Testis (tissue), 3 donors: ENCODE results near the gene SKIC2. TPM values are rescaled to one million over a fixed set of nuclear protein-coding genes. Genes with fewer than 3 reads are reported as not detected.

Source experiments
- DNase-seq: peaks from one replicate; pipeline ENCODE4 v3.0.0-alpha.2; 2019
- H3K27ac ChIP-seq, 2 donors: fragments of 200-600 bp; sonication (generic); one replicate each; pipeline ENCODE4 v1.5.1; 2019
- H3K27me3 ChIP-seq: fragments of 200-600 bp; sonication (generic); one replicate; pipeline ENCODE4 v1.5.1; 2019
- H3K36me3 ChIP-seq: fragments of 200-600 bp; sonication (generic); one replicate; pipeline ENCODE4 v1.5.1; 2017; ENCODE audit warnings: low read depth; ENCODE audit errors: missing control alignments
- H3K4me1 ChIP-seq: fragments of 200-600 bp; sonication (generic); one replicate; pipeline ENCODE4 v1.5.1; 2019
- H3K4me3 ChIP-seq, 2 donors: fragments of 200-600 bp; sonication (generic); one replicate each; pipeline ENCODE4 v1.5.1; 2017 to 2019
- H3K9me3 ChIP-seq: fragments of 200-600 bp; sonication (generic); one replicate; pipeline ENCODE4 v1.5.1; 2017
- POLR2A ChIP-seq: fragments of 450-650 bp; IDR thresholded peaks from one replicate; pipeline ENCODE4 v1.6.1; 2017; ENCODE audit warnings: antibody characterized with exemption, mild to moderate bottlenecking, moderate library complexity
- WGBS, 2 donors: methylation state at CpG; one replicate each; pipeline ENCODE4 v1.1.5; 2018; 5-methylcytosine and 5-hydroxymethylcytosine counted together
- intact Hi-C: fragments of 100-400 bp; cut with DNase I; formaldehyde crosslinking; loops from one replicate; pipeline ENCODE4 v1.15.1; 2023; ENCODE audit warnings: low total_unique reads
- polyA plus RNA-seq: library from polyadenylated mRNA; stranded (reverse); fragments of 350-450 nt; fragmentation: Illumina TruSeq; extraction: RNeasy Lipid Tissue Mini Kit (QIAGEN cat#74804); gene quantifications from one replicate; pipeline ENCODE4 v1.2.3, GENCODE V29; 2014; ENCODE audit warnings: low read depth, low replicate concordance; ENCODE audit not compliant: insufficient read depth
- total RNA-seq, 2 donors: library from RNA; depleted of rRNA; stranded (reverse); fragments of >200 nt; gene quantifications; one replicate each; pipeline ENCODE4 v1.2.3, GENCODE V29; 2016
- TF ChIP-seq, protein P1 (sequence below), 3 experiments: fragments of 450-650 bp in 2 of 3; fragments of 200-600 bp in 1 of 3; sonication (generic) in 1 of 3; IDR thresholded peaks; one replicate each; pipeline ENCODE4 v1.5.1; 2016 to 2019; ENCODE audit warnings: antibody characterized with exemption in 3 of 3, mild to moderate bottlenecking in 2 of 3, moderate library complexity in 1 of 3

SKIC2 gene
- total and polyA plus RNA-seq, 3 donors from 2014 or later: 39.6 to 73.0 (median 59.2) TPM

DNA sequence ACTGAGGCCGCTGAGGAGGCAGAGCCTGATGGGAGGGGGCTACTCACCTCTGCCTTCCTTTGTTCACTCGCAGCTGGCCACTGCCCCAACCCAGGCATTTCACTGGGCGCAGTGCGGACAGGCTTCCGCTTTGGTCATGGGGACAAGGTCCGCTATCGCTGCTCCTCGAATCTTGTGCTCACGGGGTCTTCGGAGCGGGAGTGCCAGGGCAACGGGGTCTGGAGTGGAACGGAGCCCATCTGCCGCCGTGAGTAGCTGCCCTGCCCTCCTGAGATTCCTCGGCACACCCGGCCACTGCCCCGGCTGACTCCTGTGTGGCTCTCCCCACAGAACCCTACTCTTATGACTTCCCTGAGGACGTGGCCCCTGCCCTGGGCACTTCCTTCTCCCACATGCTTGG lies 25.4 kb upstream of the SKIC2 start:
- intact Hi-C loops: no loop called here
- DNase-seq: no peak
- H3K9me3 ChIP-seq: no peaks in the 10 kb centered on the region
- H3K27ac ChIP-seq: no peak overlapping the region
- 73 to 87% methylated on average over 5 to 19 of the region's 19 CpGs for WGBS, 2 donors
- TF ChIP-seq, protein P1, sequence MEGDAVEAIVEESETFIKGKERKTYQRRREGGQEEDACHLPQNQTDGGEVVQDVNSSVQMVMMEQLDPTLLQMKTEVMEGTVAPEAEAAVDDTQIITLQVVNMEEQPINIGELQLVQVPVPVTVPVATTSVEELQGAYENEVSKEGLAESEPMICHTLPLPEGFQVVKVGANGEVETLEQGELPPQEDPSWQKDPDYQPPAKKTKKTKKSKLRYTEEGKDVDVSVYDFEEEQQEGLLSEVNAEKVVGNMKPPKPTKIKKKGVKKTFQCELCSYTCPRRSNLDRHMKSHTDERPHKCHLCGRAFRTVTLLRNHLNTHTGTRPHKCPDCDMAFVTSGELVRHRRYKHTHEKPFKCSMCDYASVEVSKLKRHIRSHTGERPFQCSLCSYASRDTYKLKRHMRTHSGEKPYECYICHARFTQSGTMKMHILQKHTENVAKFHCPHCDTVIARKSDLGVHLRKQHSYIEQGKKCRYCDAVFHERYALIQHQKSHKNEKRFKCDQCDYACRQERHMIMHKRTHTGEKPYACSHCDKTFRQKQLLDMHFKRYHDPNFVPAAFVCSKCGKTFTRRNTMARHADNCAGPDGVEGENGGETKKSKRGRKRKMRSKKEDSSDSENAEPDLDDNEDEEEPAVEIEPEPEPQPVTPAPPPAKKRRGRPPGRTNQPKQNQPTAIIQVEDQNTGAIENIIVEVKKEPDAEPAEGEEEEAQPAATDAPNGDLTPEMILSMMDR (IDR thresholded peaks at IDR 0.05): no peak
- TF ChIP-seq POLR2A: no peak
- no peak overlapping the region for H3K4me3 ChIP-seq
- no peaks in the 10 kb centered on the region for H3K4me1 ChIP-seq
- no peaks in the 10 kb centered on the region for H3K36me3 ChIP-seq
- no peaks in the 10 kb centered on the region for H3K27me3 ChIP-seq

DNA sequence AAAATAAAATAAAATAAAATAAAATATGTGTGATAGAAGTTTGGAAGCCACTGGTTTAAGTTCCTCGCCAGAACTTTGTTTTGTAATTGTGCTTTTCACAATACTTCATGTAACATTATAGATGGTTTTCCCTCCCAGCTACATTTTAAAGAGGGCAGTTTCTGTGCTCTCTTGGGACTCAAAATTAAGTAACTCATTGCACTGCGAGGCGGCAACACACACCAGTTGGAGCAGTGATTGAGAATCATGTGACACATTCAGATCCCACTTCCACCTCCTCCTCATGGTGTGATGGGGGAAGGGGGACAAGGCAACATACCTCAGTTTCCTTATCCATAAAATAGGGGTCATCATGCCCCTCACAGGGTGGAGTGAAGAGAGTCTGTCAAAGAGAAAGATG lies 24.0 kb upstream of the SKIC2 start:
- intact Hi-C loops: no loop called here
- 84 to 88% methylated on average over 3 of the region's 3 CpGs for WGBS, 2 donors
- DNase-seq: no peak
- H3K27ac ChIP-seq: no peak overlapping the region
- no peaks in the 10 kb centered on the region for H3K27me3 ChIP-seq
- no peaks in the 10 kb centered on the region for H3K9me3 ChIP-seq
- TF ChIP-seq POLR2A: no peak
- TF ChIP-seq, protein P1 (IDR thresholded peaks at IDR 0.05): no peak
- no peaks in the 10 kb centered on the region for H3K4me1 ChIP-seq
- no peak overlapping the region for H3K4me3 ChIP-seq
- H3K36me3 ChIP-seq: no peaks in the 10 kb centered on the region

DNA sequence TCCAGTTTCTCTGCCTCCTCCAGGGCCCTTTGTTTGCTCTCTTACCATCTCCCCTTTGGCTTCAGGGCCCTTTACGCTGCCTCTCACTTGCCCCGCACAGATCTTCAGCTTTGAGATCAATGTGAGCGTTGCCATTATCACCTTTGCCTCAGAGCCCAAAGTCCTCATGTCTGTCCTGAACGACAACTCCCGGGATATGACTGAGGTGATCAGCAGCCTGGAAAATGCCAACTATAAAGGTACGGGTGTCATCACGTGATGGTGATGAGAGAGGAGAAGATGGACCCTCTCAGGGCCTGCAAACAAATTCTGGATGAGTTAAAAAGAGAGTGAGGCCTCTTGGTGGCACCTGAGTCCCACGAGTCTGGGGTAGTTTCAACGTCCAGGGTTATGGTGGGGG lies 23.2 kb upstream of the SKIC2 start:
- no peak for DNase-seq
- Histone ChIP-seq H3K4me1 (peaks cover 5% of the 10 kb centered on the region), H3K4me3 (no peak overlapping the region), H3K27me3 (no peaks in the 10 kb centered on the region), H3K9me3 (no peaks in the 10 kb centered on the region), H3K36me3 (no peaks in the 10 kb centered on the region), H3K27ac (no peak overlapping the region)
- intact Hi-C loops: no loop called here
- 86 to 89% methylated on average over 9 of the region's 9 CpGs for WGBS, 2 donors
- TF ChIP-seq POLR2A: no peak

DNA sequence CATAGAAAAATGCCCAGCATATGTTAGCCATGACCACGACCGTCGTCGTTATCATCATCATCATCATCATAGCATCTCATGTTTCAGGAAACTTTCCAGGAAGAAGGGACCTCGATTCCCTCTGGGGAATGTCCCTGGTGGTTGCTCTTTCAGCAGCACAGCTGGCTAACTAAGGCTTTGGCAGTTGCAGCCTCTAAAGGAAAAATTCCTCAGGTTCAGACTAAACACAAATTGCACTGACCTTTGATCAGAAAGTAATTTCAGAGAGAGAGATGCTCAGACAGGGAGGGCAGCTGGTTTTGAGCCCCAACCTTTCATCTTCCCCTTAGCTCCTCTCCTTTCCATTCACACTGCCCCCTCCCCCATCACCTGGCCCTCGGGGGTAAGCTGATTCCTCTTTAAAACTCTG lies 18.7 kb upstream of the SKIC2 start:
- Histone ChIP-seq H3K9me3 (no peaks in the 10 kb centered on the region), H3K4me1 (peaks cover 11% of the 10 kb centered on the region), H3K36me3 (no peaks in the 10 kb centered on the region), H3K4me3 (no peak overlapping the region), H3K27me3 (no peaks in the 10 kb centered on the region), H3K27ac (no peak overlapping the region)
- 29 to 30% methylated on average over 6 of the region's 6 CpGs for WGBS, 2 donors
- no peak for DNase-seq
- intact Hi-C loops: no loop called here
- TF ChIP-seq POLR2A: no peak
- TF ChIP-seq, protein P1 (IDR thresholded peaks at IDR 0.05): no peak

DNA sequence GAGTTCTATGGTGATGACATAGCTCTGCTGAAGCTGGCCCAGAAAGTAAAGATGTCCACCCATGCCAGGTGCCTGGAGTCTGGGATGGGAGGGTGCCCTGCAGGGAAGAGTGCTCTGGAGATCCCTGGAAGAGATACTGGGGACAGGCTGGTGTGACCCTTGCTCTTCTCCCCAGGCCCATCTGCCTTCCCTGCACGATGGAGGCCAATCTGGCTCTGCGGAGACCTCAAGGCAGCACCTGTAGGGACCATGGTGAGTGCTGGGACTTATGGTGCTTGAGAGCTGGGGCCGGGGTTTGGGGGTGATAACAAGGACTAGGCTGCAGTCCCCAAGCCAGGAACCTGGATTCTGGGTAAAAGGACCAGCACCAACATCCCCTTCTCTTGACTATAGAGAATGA lies 15.2 kb upstream of the SKIC2 start:
- Histone ChIP-seq H3K4me3 (no peak overlapping the region), H3K27me3 (no peaks in the 10 kb centered on the region), H3K4me1 (peaks cover 19% of the 10 kb centered on the region), H3K36me3 (no peaks in the 10 kb centered on the region), H3K27ac (no peak overlapping the region), H3K9me3 (no peaks in the 10 kb centered on the region)
- DNase-seq: no peak
- TF ChIP-seq, protein P1 (IDR thresholded peaks at IDR 0.05): no peak
- intact Hi-C loops: no loop called here
- 78 to 100% methylated on average over 1 to 3 of the region's 3 CpGs for WGBS, 2 donors
